H1 (cell line): ENCODE measurements around the gene IQSEC3. TPM values are rescaled to one million over a fixed set of nuclear protein-coding genes. Genes with fewer than 3 reads are reported as not detected.

ENCODE experiments used
- CTCF ChIA-PET: fragments of 300-600 bp; sonication (Branson Sonifier 250); formaldehyde crosslinking; loops from one replicate; lab custom pipeline; 2021; ENCODE audit not compliant: partially characterized antibody; lab: Charles Lee
- POLR2A ChIA-PET: fragments of 300-600 bp; sonication (Branson Sonifier 250); formaldehyde crosslinking; loops from one replicate; lab custom pipeline; 2021; ENCODE audit warnings: inconsistent platforms; ENCODE audit not compliant: partially characterized antibody; lab: Charles Lee
- DNase-seq, 2 experiments: peaks; one replicate each; pipeline versions ENCODE4 v3.0.0 to v3.0.0-alpha.2; 2010 to 2022; ENCODE audit warnings: low spot score in 2 of 2, low read depth in 1 of 2, mixed read lengths in 1 of 2
- FAIRE-seq: peaks from 2 replicates; lab custom pipeline; 2011; peaks lifted over from hg19 to GRCh38; lab: Jason Lieb, UNC
- H2AFZ ChIP-seq: 2 replicates; pipeline ENCODE4 v1.8.1; 2012; ENCODE audit warnings: low read length, inconsistent platforms
- H2AK5ac ChIP-seq: 2 replicates; pipeline ENCODE4 v1.6.1; 2013; ENCODE audit warnings: low read depth, low read length
- H2BK120ac ChIP-seq: replicated peaks from 2 replicates; pipeline ENCODE3; 2013; ENCODE audit warnings: low read depth, low read length, inconsistent platforms
- H2BK12ac ChIP-seq: 2 replicates; pipeline ENCODE4 v1.6.1; 2013; ENCODE audit warnings: low read depth, low read length
- H2BK15ac ChIP-seq: 2 replicates; pipeline ENCODE4 v1.6.1; 2013; ENCODE audit warnings: low read length
- H2BK20ac ChIP-seq: 2 replicates; pipeline ENCODE4 v1.6.1; 2013; ENCODE audit warnings: low read length
- H2BK5ac ChIP-seq: 2 replicates; pipeline ENCODE4 v1.6.1; 2013; ENCODE audit warnings: low read depth, low read length
- H3K14ac ChIP-seq: 2 replicates; pipeline ENCODE4 v1.6.1; 2013; ENCODE audit warnings: inconsistent platforms; ENCODE audit not compliant: insufficient read length
- H3K18ac ChIP-seq: 2 replicates; pipeline ENCODE4 v1.6.1; 2013; ENCODE audit warnings: low read length; ENCODE audit errors: extremely low read depth
- H3K23ac ChIP-seq: 2 replicates; pipeline ENCODE4 v1.6.1; 2013; ENCODE audit warnings: inconsistent platforms; ENCODE audit not compliant: insufficient read length
- H3K23me2 ChIP-seq: 2 replicates; pipeline ENCODE4 v1.6.1; 2013; ENCODE audit warnings: low read depth, low read length
- H3K27ac ChIP-seq: 2 replicates; pipeline ENCODE4 v1.6.1; 2011; ENCODE audit warnings: low read depth, low read length, inconsistent platforms
- H3K27me3 ChIP-seq, 4 experiments: replicated peaks in 1 of 4; 1 replicate in 1 of 4; 2 replicates in 3 of 4; pipeline versions ENCODE4 v1.6.1 to v1.8.1; 2011 to 2013; ENCODE audit warnings: low read length in 3 of 4, mild to moderate bottlenecking in 3 of 4, inconsistent platforms in 2 of 4, mixed read lengths in 2 of 4, moderate library complexity in 1 of 4; ENCODE audit not compliant: control insufficient read depth in 3 of 4, insufficient read depth in 3 of 4; ENCODE audit errors: extremely low read depth in 1 of 4
- H3K36me3 ChIP-seq, 4 experiments: 2 replicates each; pipeline versions ENCODE4 v1.6.1 to v1.8.1; 2011 to 2013; ENCODE audit warnings: mild to moderate bottlenecking in 4 of 4, low read length in 3 of 4, moderate library complexity in 2 of 4, control low read depth in 1 of 4, inconsistent platforms in 1 of 4; ENCODE audit not compliant: insufficient read depth in 4 of 4, control insufficient read depth in 2 of 4
- H3K4ac ChIP-seq: replicated peaks from 2 replicates; pipeline ENCODE3; 2013; ENCODE audit warnings: low read length, low read depth, mixed read lengths, inconsistent platforms; ENCODE audit not compliant: insufficient read length
- H3K4me1 ChIP-seq, 4 experiments: replicated peaks in 1 of 4; 1 replicate in 1 of 4; 2 replicates in 3 of 4; pipeline versions ENCODE4 v1.6.1 to v1.8.1; 2011 to 2013; ENCODE audit warnings: low read length in 3 of 4, inconsistent platforms in 2 of 4, mixed read lengths in 1 of 4; ENCODE audit not compliant: insufficient read depth in 4 of 4, control insufficient read depth in 3 of 4
- H3K4me2 ChIP-seq, 2 experiments: 2 replicates each; pipeline versions ENCODE4 v1.6.1 to v1.8.1; 2011 to 2013; ENCODE audit warnings: low read depth in 2 of 2, low read length in 2 of 2, control low read depth in 1 of 2, inconsistent platforms in 1 of 2, mild to moderate bottlenecking in 1 of 2; ENCODE audit not compliant: insufficient read depth in 1 of 2
- H3K4me3 ChIP-seq, 4 experiments: fragments of 200-600, 300-600 bp in 1 of 4; sonication (generic), shearing (Covaris generic), sonication (Bioruptor Twin) in 1 of 4; 2 replicates each; pipeline versions ENCODE4 v1.5.1 to v1.8.1; 2011 to 2016; ENCODE audit warnings: low read length in 4 of 4, low read depth in 3 of 4, control low read depth in 2 of 4, inconsistent platforms in 2 of 4, mild to moderate bottlenecking in 2 of 4, mixed read lengths in 1 of 4, moderate library complexity in 1 of 4; ENCODE audit not compliant: insufficient read depth in 2 of 4; ENCODE audit errors: extremely low read depth in 1 of 4
- H3K56ac ChIP-seq: replicated peaks from 2 replicates; pipeline ENCODE3; 2013; ENCODE audit warnings: low read depth, mild to moderate bottlenecking, mixed read lengths, low read length, inconsistent platforms; ENCODE audit not compliant: insufficient read length
- H3K79me1 ChIP-seq: 2 replicates; pipeline ENCODE4 v1.6.1; 2013; ENCODE audit warnings: low read depth, low read length, control low read depth
- H3K79me2 ChIP-seq, 2 experiments: 2 replicates each; pipeline versions ENCODE4 v1.6.1 to v1.8.1; 2012 to 2013; ENCODE audit warnings: low read length in 2 of 2, mild to moderate bottlenecking in 2 of 2, inconsistent platforms in 1 of 2; ENCODE audit not compliant: insufficient read depth in 2 of 2, control insufficient read depth in 1 of 2
- H3K9ac ChIP-seq, 4 experiments: replicated peaks in 1 of 4; 1 replicate in 1 of 4; 2 replicates in 3 of 4; pipeline versions ENCODE4 v1.6.1 to v1.8.1; 2011 to 2013; ENCODE audit warnings: low read depth in 3 of 4, low read length in 3 of 4, control low read depth in 2 of 4, mild to moderate bottlenecking in 2 of 4, moderate library complexity in 2 of 4, inconsistent platforms in 1 of 4; ENCODE audit errors: extremely low read depth in 1 of 4
- H3K9me3 ChIP-seq, 2 experiments: 2 replicates each; pipeline versions ENCODE4 v1.6.1 to v1.8.1; 2012 to 2013; ENCODE audit warnings: mild to moderate bottlenecking in 2 of 2, moderate library complexity in 2 of 2, control low read depth in 1 of 2, inconsistent platforms in 1 of 2, low read depth in 1 of 2, low read length in 1 of 2, mixed read lengths in 1 of 2; ENCODE audit not compliant: insufficient read depth in 2 of 2
- H4K20me1 ChIP-seq, 2 experiments: replicated peaks in 1 of 2; 2 replicates each; pipeline versions ENCODE3 to v1.8.1; 2011 to 2013; ENCODE audit warnings: inconsistent platforms in 2 of 2, low read length in 2 of 2, mild to moderate bottlenecking in 1 of 2; ENCODE audit not compliant: insufficient read depth in 2 of 2, control insufficient read depth in 1 of 2
- H4K5ac ChIP-seq: 2 replicates; pipeline ENCODE4 v1.6.1; 2013; ENCODE audit warnings: low read length, low read depth, mixed read lengths, inconsistent platforms; ENCODE audit not compliant: insufficient read length
- H4K8ac ChIP-seq: 2 replicates; pipeline ENCODE4 v1.8.0; 2013; ENCODE audit warnings: mild to moderate bottlenecking, moderate library complexity, low read length, inconsistent platforms; ENCODE audit not compliant: insufficient read depth; ENCODE audit errors: extremely low read depth
- H4K91ac ChIP-seq: replicated peaks from 2 replicates; pipeline ENCODE3; 2013; ENCODE audit warnings: low read length, mixed read lengths, inconsistent platforms; ENCODE audit not compliant: insufficient read length
- BACH1 ChIP-seq: IDR thresholded peaks from 2 replicates; pipeline ENCODE4 v1.6.1; 2012; ENCODE audit warnings: low read length, improper control_type of control experiment
- CBX5 ChIP-seq: fragments of 300-800, 300-1000 bp; sonication (generic); IDR thresholded peaks from 2 replicates; pipeline ENCODE4 v1.7.1; 2016; ENCODE audit warnings: antibody characterized with exemption, low read length, low read depth
- EP300 ChIP-seq, 2 experiments: IDR thresholded peaks; 1 replicate in 1 of 2; 2 replicates in 1 of 2; pipeline ENCODE4 v1.6.1; 2011 to 2012; ENCODE audit warnings: low read depth in 2 of 2, low read length in 2 of 2, mild to moderate bottlenecking in 2 of 2, borderline replicate concordance in 1 of 2, inconsistent platforms in 1 of 2, moderate library complexity in 1 of 2
- NRF1 ChIP-seq: IDR thresholded peaks from 2 replicates; pipeline ENCODE4 v1.6.1; 2011; ENCODE audit warnings: mild to moderate bottlenecking, low read depth, low read length, improper control_type of control experiment
- RAD21 ChIP-seq, 2 experiments: IDR thresholded peaks in 1 of 2; conservative IDR thresholded peaks in 1 of 2; 2 replicates each; pipeline ENCODE4 v1.6.1; 2011; ENCODE audit warnings: low read depth in 2 of 2, low read length in 2 of 2, improper control_type of control experiment in 1 of 2, inconsistent platforms in 1 of 2, mild to moderate bottlenecking in 1 of 2, moderate library complexity in 1 of 2
- SIRT6 ChIP-seq: IDR thresholded peaks from one replicate; pipeline ENCODE4 v1.7.1; 2012; ENCODE audit warnings: low read length, inconsistent platforms
- SIX5 ChIP-seq: IDR thresholded peaks from 2 replicates; pipeline ENCODE4 v1.6.1; 2011; ENCODE audit warnings: mild to moderate bottlenecking, low read depth, low read length
- SP4 ChIP-seq: IDR thresholded peaks from 2 replicates; pipeline ENCODE4 v1.6.1; 2012; ENCODE audit warnings: low read length, inconsistent platforms
- TBP ChIP-seq: IDR thresholded peaks from 2 replicates; pipeline ENCODE4 v1.6.1; 2011; ENCODE audit warnings: low read depth, low read length, improper control_type of control experiment
- TCF12 ChIP-seq: IDR thresholded peaks from 2 replicates; pipeline ENCODE4 v1.6.1; 2011; ENCODE audit warnings: low read depth, mild to moderate bottlenecking, low read length
- YY1 ChIP-seq: IDR thresholded peaks from 2 replicates; pipeline ENCODE4 v1.6.1; 2011; ENCODE audit warnings: low read depth, mild to moderate bottlenecking, low read length
- WGBS, 2 experiments: shearing (Covaris generic) in 1 of 2; methylation state at CpG; one replicate each; pipeline versions ENCODE4 v1.1.6 to v1.1.7; 2013 to 2015; ENCODE audit warnings: low lambda C conversion rate in 2 of 2, mixed read lengths in 2 of 2, inconsistent platforms in 1 of 2, low coverage in 1 of 2, missing lambda C conversion rate in 1 of 2; ENCODE audit not compliant: insufficient replicate concordance in 2 of 2, insufficient coverage in 1 of 2, insufficient read length in 1 of 2; ENCODE audit errors: extremely low coverage in 1 of 2, missing lambda C conversion rate in 1 of 2; 5-methylcytosine and 5-hydroxymethylcytosine counted together
- polyA plus RNA-seq, 7 experiments: library from polyadenylated mRNA; depleted of rRNA in 3 of 7; stranded (reverse) in 5 of 7; unstranded in 2 of 7; fragments of >200 nt in 5 of 7; fragments of 200-250 nt in 2 of 7; gene quantifications; 1 replicate in 5 of 7; 2 replicates in 1 of 7; 4 replicates in 1 of 7; pipeline versions ENCODE4 v1.2.1 to v1.2.3, GENCODE V29; 2011 to 2013; ENCODE audit warnings: missing spikeins in 2 of 7, mixed read lengths in 2 of 7
- total RNA-seq: library from RNA; stranded (reverse); fragmentation: NEBNext Ultra II Directional; extraction: Animal tissue kit (Norgen Biotek cat#: 25700); gene quantifications from 2 replicates; pipeline ENCODE4 v1.2.1, GENCODE V29; 2021
- TF ChIP-seq, protein P1 (sequence below), 3 experiments: IDR thresholded peaks; 1 replicate in 2 of 3; 2 replicates in 1 of 3; pipeline versions ENCODE4 v1.5.1 to v1.6.1; 2011; ENCODE audit warnings: low read length in 3 of 3, mild to moderate bottlenecking in 3 of 3, inconsistent platforms in 2 of 3, low read depth in 1 of 3, moderate library complexity in 1 of 3; ENCODE audit not compliant: insufficient read depth in 1 of 3; ENCODE audit errors: control extremely low read depth in 1 of 3

The IQSEC3 gene
- total and polyA plus RNA-seq, 2 of the 8 experiments (the other 6 are each of a cell fraction or from before 2014, with no cell fraction given) = 1.2 to 3.1 TPM

DNA sequence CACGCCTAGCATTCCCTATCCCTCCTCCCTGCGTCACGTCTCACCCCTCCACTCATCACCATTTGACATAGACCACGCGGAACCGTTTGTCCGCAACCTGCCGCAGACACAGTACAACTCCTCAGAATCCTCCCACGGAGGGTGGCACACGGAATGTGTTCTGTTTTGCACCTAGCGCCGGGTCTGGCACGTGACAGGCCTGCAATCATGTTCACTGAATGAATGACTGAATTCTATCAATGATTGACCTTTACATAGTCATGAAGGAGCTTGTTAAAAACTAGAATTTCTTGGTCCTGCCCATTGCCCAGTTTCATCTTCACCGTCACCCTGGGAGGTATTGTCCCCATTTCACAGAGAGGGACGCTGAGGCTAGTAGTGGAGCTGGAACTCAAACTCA lies 142.7 kb downstream of the IQSEC3 start:
- Histone ChIP-seq H3K4me2 (no peak overlapping the region), H2BK12ac (no peak overlapping the region), H2BK5ac (no peak overlapping the region), H3K27ac (no peak overlapping the region), H3K36me3 (no peaks in the 10 kb centered on the region), H3K23ac (no peak overlapping the region), H3K27me3 (peaks cover 2 to 32% (median 21%) of the 10 kb centered on the region in 4 experiments), H3K14ac (no peak overlapping the region), H3K4ac (no peak overlapping the region), H4K5ac (no peak overlapping the region), H2BK15ac (no peak overlapping the region), H3K56ac (no peak overlapping the region), H3K18ac (no peak overlapping the region), H2BK20ac (no peak overlapping the region), H3K79me1 (no peaks in the 10 kb centered on the region), H3K4me3 (no peak overlapping the region), H4K8ac (no peak overlapping the region), H3K9ac (no peak overlapping the region), H3K23me2 (peaks cover under 1% of the 10 kb centered on the region; the same call in 1 of the 2 replicates), H2BK120ac (no peak overlapping the region), H3K79me2 (no peaks in the 10 kb centered on the region), H4K20me1 (peaks cover 0 to 2% of the 10 kb centered on the region in 2 experiments), H3K9me3 (no peaks in the 10 kb centered on the region), H2AFZ (no peak overlapping the region), H2AK5ac (no peak overlapping the region), H3K4me1 (peaks cover 0 to 24% (median 15%) of the 10 kb centered on the region in 4 experiments; a peak in 6 of 7 replicates), H4K91ac (no peak overlapping the region)
- FAIRE-seq (no peak), DNase-seq (no peak)
- 89% methylated on average over 15 of the region's 15 CpGs; no CpG with 5 or more reads in 1 of the 2 experiments for WGBS, 2 experiments
- ChIA-PET POLR2A (interaction anchor here (0.7 kb wide), 1 partner anchor 17 kb away, joined by 3 read pairs; no protein-coding TSS in a partner anchor), CTCF (interaction anchor here (1.2 to 3.4 kb wide), 3 partner anchors 11 to 22 kb away, joined by 3 to 31 read pairs (median 4); no protein-coding TSS in a partner anchor)
- TF ChIP-seq SIRT6 (no peak), EP300 (IDR thresholded peaks at IDR 0.05; ENCODE audit: borderline replicate concordance in 1 of 2, low read depth in 2 of 2, low read length in 2 of 2) (no peak), NRF1 (no peak), SIX5 (no peak), RAD21 (IDR thresholded peaks at IDR 0.05 in 1 of 2, conservative IDR thresholded peaks at IDR 0.05 in 1 of 2; ENCODE audit: low read depth in 2 of 2, low read length in 2 of 2) (no peak), CBX5 (no peak), SP4 (no peak), YY1 (no peak), TCF12 (no peak), BACH1 (no peak), TBP (no peak)
- TF ChIP-seq, protein P1, sequence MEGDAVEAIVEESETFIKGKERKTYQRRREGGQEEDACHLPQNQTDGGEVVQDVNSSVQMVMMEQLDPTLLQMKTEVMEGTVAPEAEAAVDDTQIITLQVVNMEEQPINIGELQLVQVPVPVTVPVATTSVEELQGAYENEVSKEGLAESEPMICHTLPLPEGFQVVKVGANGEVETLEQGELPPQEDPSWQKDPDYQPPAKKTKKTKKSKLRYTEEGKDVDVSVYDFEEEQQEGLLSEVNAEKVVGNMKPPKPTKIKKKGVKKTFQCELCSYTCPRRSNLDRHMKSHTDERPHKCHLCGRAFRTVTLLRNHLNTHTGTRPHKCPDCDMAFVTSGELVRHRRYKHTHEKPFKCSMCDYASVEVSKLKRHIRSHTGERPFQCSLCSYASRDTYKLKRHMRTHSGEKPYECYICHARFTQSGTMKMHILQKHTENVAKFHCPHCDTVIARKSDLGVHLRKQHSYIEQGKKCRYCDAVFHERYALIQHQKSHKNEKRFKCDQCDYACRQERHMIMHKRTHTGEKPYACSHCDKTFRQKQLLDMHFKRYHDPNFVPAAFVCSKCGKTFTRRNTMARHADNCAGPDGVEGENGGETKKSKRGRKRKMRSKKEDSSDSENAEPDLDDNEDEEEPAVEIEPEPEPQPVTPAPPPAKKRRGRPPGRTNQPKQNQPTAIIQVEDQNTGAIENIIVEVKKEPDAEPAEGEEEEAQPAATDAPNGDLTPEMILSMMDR (IDR thresholded peaks at IDR 0.05; ENCODE audit: control extremely low read depth in 1 of 3, insufficient read depth in 1 of 3, low read depth in 1 of 3, low read length in 3 of 3) = no peak
